Progenitor cell of endocrine pancreas (in vitro differentiated cells): Measurements from ENCODE around the gene SLC6A12. TPM values are rescaled to one million over a fixed set of nuclear protein-coding genes. Genes with fewer than 3 reads are reported as not detected.

Experiments used
- DNase-seq: peaks from one replicate; pipeline ENCODE4 v3.0.0; 2021; ENCODE audit warnings: low spot score; ENCODE audit not compliant: unreplicated experiment
- H3K27ac Mint-ChIP-seq: 2 replicates; pipeline ENCODE4 v1.8.0; 2021; ENCODE audit warnings: mild to moderate bottlenecking, moderate library complexity, mixed read lengths
- H3K27me3 Mint-ChIP-seq: 2 replicates; pipeline ENCODE4 v1.8.0; 2021; ENCODE audit warnings: mixed read lengths
- H3K36me3 Mint-ChIP-seq: 2 replicates; pipeline ENCODE4 v1.8.0; 2022; ENCODE audit warnings: mixed read lengths; ENCODE audit not compliant: insufficient read depth
- H3K4me1 Mint-ChIP-seq: 2 replicates; pipeline ENCODE4 v1.8.0; 2021; ENCODE audit warnings: low read depth, mixed read lengths
- H3K4me3 Mint-ChIP-seq: 2 replicates; pipeline ENCODE4 v1.8.0; 2021; ENCODE audit warnings: low read depth, mild to moderate bottlenecking, moderate library complexity, mixed read lengths
- H3K9me3 Mint-ChIP-seq: 2 replicates; pipeline ENCODE4 v1.8.0; 2021; ENCODE audit warnings: low read depth, mixed read lengths
- CTCF ChIP-seq: fragments of 200-600 bp; sonication (generic); IDR thresholded peaks from one replicate; pipeline ENCODE4 v1.5.0; 2021; ENCODE audit warnings: antibody characterized with exemption, mild to moderate bottlenecking; ENCODE audit not compliant: unreplicated experiment
- long read RNA-seq: library from polyadenylated mRNA; unstranded; transcript quantifications from one replicate; pipeline ENCODE4 v2.0.0, GENCODE V29; 2020
- total RNA-seq: library from RNA; stranded (reverse); gene quantifications from 2 replicates; pipeline ENCODE4 v1.2.1, GENCODE V29; 2021

Gene SLC6A12
- total RNA-seq = 3.1 and 4.7 TPM in 2 replicates
- long read RNA-seq, partial matches to known transcripts = 0 of 4 reads
- long read RNA-seq, other reads (novel, unspliced or antisense) = 2 of 4 reads

- Mint-ChIP-seq H3K9me3 (no peaks in the 10 kb centered on the region), H3K27me3 (peaks cover 39% of the 10 kb centered on the region)
These were observed at the start of gene SLC6A12 for GRCh38 chr12:214003-214741. TSS of gene SLC6A12 (minus strand) at chr12:214157. CDS start at chr12:209986, 4,171 bp downstream.

DNA sequence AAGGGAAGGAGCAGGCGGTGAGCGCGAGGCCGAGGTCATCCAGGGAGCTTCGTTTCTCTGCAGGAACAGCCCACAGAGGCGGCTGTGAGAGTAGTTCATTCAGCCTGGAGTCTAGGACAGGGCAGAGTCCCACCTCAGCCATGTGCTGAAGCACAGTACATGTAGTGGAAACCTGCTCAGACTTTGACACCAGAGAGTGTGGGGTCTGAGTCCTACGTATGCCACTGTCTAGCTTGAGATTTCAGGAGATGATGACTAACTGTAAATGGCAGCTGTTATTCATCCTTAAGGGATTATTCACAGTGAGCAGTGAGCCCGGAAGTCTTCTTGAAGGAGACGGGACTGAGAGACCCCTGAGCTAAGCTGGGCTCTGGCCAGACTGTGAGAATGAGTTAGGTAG, 49.6 kb upstream of the SLC6A12 start:
- Mint-ChIP-seq H3K9me3 (no peaks in the 10 kb centered on the region), H3K27me3 (peaks cover 17% of the 10 kb centered on the region), H3K4me1 (peaks cover 18% of the 10 kb centered on the region), H3K27ac (no peak overlapping the region), H3K4me3 (no peak overlapping the region), H3K36me3 (no peaks in the 10 kb centered on the region)
- DNase-seq = no peak
- no peak for TF ChIP-seq CTCF

More at GRCh38 chr12:214003-214741, at the start of gene SLC6A12:
- Mint-ChIP-seq H3K4me1 (peaks cover 43% of the 10 kb centered on the region), H3K4me3 (no peak within 1 kb of the TSS), H3K36me3 (no peaks in the 10 kb centered on the region), H3K27ac (peak within 1 kb of the TSS; percentile 19)
- TF ChIP-seq CTCF = no peak
- DNase-seq = no peak

- Mint-ChIP-seq H3K36me3 (no peaks in the 10 kb centered on the region), H3K9me3 (no peaks in the 10 kb centered on the region)
These were observed 48.9 kb upstream of the SLC6A12 start, which contains the start of gene SLC6A13 for GRCh38 chr12:262817-263216. TSS of gene SLC6A13 (minus strand) at chr12:262836. CDS start at chr12:260052, 2,784 bp downstream.

DNA sequence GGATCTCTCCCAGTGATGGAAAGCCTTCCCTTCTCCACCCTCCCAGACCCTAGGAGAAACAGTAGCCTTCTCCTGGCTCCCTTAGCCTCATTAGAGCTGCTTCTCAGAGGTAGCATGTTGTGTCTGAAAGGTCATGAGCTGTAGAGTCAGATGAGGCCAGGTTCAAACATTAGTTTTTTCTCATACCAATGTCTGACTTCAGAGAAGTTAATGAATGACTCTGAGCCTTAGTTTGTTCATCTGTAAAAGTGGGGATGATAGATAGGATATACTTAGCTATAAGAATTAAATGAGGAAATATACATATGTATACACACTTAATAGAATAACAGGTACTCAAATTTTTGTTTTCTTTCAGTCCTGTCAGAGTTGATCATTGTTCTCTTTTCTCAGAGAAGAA, 48.2 kb upstream of the SLC6A12 start:
- no peak overlapping the region for H3K4me3 Mint-ChIP-seq
- no peaks in the 10 kb centered on the region for H3K9me3 Mint-ChIP-seq
- H3K27me3 Mint-ChIP-seq = peaks cover 20% of the 10 kb centered on the region
- H3K27ac Mint-ChIP-seq = no peak overlapping the region
- no peak for TF ChIP-seq CTCF
- DNase-seq = no peak
- peaks cover 13% of the 10 kb centered on the region for H3K4me1 Mint-ChIP-seq
- H3K36me3 Mint-ChIP-seq = no peaks in the 10 kb centered on the region

More at GRCh38 chr12:262817-263216, 48.9 kb upstream of the SLC6A12 start, which contains the start of gene SLC6A13:
- Mint-ChIP-seq H3K4me3 (no peak within 1 kb of the TSS), H3K27me3 (peaks cover 20% of the 10 kb centered on the region), H3K27ac (peak within 1 kb of the TSS; percentile 33), H3K4me1 (peaks cover 13% of the 10 kb centered on the region)
- no peak for TF ChIP-seq CTCF
- DNase-seq = no peak

GRCh38 chr12:257521-258321, 43.8 kb upstream of the SLC6A12 start:
- peaks cover 29% of the 10 kb centered on the region for H3K4me1 Mint-ChIP-seq
- peaks cover 34% of the 10 kb centered on the region for H3K27me3 Mint-ChIP-seq
- H3K27ac Mint-ChIP-seq = peak overlapping the region; percentile 1
- TF ChIP-seq CTCF = no peak
- H3K4me3 Mint-ChIP-seq = no peak overlapping the region
- no peak for DNase-seq
- H3K9me3 Mint-ChIP-seq = no peaks in the 10 kb centered on the region
- H3K36me3 Mint-ChIP-seq = no peaks in the 10 kb centered on the region
